Measurements from ENCODE around the gene RINL. TPM values are rescaled to one million over a fixed set of nuclear protein-coding genes. Genes with fewer than 3 reads are reported as not detected.

Gene RINL
- total RNA-seq, 2 experiments from 2014 or later = 79.9 to 82.2 TPM

DNA sequence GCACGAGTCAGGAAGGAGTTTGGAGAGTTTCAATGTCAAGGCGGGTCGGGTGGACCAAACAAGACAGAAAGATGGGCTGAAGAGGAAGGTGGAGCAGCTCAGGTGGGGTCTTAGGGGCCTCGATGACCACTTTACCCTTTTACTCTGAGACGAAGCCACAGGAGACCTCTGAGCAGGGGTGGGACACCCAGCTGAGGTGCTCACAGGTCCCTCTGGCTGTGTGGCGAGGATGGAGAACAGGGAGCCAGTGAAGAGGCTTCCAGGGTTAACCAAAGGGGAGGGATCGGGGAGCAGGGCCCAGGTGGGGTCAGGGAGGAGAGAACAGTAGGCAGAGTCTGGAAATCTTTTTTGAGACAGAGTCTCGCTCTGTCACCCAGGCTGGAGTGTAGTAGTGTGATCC is 35.9 kb upstream of the RINL start:
- ChIA-PET CTCF (interaction anchor here (1.4 to 1.8 kb wide), 3 partner anchors 16 to 511 kb away, joined by 4 to 11 read pairs (median 5); partner anchors contain the start of genes FAM98C, MRPS12 and SARS2), POLR2A (interaction anchor here (1.1 kb wide), 1 partner anchor 540 kb away, joined by 3 read pairs; the partner anchor contains the start of gene PSMD8)
- H3K4me3 Mint-ChIP-seq = no peak overlapping the region
- H3K4me1 Mint-ChIP-seq = peaks cover 7% of the 10 kb centered on the region
- H3K27me3 Mint-ChIP-seq = no peaks in the 10 kb centered on the region
- no peak overlapping the region for H3K27ac Mint-ChIP-seq
- DNase-seq = no peak
- no peaks in the 10 kb centered on the region for H3K9me3 Mint-ChIP-seq
- H3K36me3 Mint-ChIP-seq (ENCODE audit: low read depth) = peaks cover 10% of the 10 kb centered on the region

DNA sequence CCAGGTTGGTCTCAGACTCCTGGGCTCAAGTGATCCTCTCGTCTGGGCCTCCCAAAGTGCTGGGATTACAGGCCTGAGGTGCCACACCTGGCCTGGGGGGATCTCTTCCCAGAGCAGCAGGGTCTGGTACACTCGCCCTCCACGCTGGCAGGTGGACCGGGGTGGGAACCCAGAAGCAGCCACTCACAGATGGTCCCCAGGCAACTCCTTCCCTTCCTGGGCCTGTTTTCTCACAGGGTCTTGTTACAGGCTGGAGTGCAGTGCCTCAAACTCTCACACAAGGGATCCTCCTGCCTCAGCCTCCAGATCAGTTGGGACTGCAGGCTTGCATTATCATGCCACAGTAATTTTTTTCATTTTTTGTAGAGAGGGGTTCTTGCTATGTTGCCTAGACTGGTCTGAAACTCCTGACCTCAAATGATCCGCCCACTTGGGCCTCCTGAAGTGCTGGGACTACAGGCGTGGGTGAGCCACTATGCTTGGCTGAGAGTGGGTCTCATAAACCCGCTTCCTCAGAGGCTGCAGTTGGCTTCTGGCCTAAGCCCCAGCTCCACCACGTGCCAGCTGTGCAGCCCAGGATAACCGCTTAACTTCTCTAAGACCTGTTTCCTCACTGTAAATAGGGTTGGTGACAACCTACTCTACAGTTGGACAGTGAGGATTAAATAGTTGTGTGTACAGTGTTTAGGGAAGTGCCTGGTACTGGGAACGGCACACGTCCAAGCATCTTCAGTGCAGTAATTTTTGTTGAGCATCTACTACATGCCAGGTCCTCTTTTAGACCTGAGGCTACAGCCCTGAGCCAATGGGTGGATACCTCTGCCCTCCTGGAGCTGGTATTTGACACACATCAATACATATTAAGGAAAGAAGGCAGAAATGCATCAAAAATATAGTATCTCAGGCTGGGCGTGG is 34.8 kb upstream of the RINL start:
- DNase-seq = no peak
- Mint-ChIP-seq H3K4me3 (no peak overlapping the region), H3K36me3 (ENCODE audit: low read depth) (peaks cover 18% of the 10 kb centered on the region), H3K4me1 (peaks cover 7% of the 10 kb centered on the region), H3K9me3 (no peaks in the 10 kb centered on the region), H3K27ac (no peak overlapping the region), H3K27me3 (no peaks in the 10 kb centered on the region)
- ChIA-PET POLR2A (interaction anchor here (0.6 to 0.9 kb wide), 2 partner anchors 12 to 71 kb away, joined by 3 to 4 read pairs; no protein-coding TSS in a partner anchor), CTCF (interaction anchor here (0.5 to 1.8 kb wide), 3 partner anchors 17 to 330 kb away, joined by 4 to 11 read pairs (median 5); partner anchors contain the start of genes MRPS12 and SARS2)

DNA sequence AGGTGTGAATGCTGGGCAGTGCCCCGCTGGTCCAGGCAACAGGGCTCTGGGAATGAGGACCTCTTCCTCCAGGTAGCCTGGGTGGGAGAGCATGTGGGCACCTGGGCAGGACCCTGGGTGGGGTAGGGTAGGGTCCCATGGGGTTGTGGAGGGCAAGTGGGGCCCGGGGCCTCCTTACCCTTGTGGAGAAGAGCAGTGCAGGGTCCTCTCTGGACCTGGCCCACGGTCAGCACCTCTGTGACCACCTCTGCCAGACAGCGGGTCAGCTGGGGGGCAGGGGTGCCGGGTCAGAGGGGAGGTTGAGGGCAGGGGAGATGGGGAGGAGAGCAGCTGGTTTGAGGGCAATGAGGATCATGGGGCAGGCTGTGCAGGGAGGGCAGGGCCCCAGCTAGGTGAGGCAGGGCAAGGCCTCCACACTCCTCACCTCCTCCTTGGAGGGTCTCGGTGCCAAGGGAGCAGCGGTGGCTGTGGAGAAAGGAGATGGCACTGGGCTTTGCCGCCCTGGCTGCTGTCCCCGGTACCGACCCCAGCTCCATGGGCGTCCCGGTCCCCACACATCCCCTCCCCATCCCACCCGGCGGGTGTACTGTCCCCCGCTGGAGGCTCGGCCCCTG is 33.4 kb upstream of the RINL start:
- CTCF ChIA-PET = interaction anchor here (0.9 kb wide), 1 partner anchor 9 kb away, joined by 3 read pairs; no protein-coding TSS in a partner anchor
- POLR2A ChIA-PET = no interaction called here

GRCh38 chr19:38910488-38910887 is 32.4 kb upstream of the RINL start:
- no peak for DNase-seq
- CTCF ChIA-PET = no interaction called here
- Mint-ChIP-seq H3K4me3 (no peak overlapping the region), H3K27me3 (no peaks in the 10 kb centered on the region), H3K36me3 (ENCODE audit: low read depth) (peaks cover 38% of the 10 kb centered on the region), H3K4me1 (peaks cover 7% of the 10 kb centered on the region), H3K9me3 (no peaks in the 10 kb centered on the region), H3K27ac (no peak overlapping the region)
- POLR2A ChIA-PET = no interaction called here

More for the DNA sequence above, 33.4 kb upstream of the RINL start:
- H3K36me3 Mint-ChIP-seq (ENCODE audit: low read depth) = peaks cover 32% of the 10 kb centered on the region
- H3K4me1 Mint-ChIP-seq = peaks cover 7% of the 10 kb centered on the region
- no peaks in the 10 kb centered on the region for H3K27me3 Mint-ChIP-seq
- no peak for DNase-seq
- no peak overlapping the region for H3K4me3 Mint-ChIP-seq
- H3K9me3 Mint-ChIP-seq = no peaks in the 10 kb centered on the region
- H3K27ac Mint-ChIP-seq = no peak overlapping the region

- H3K4me3 Mint-ChIP-seq = no peak overlapping the region
- POLR2A ChIA-PET = no interaction called here
- CTCF ChIA-PET = interaction anchor here (1.1 kb wide), 1 partner anchor 21 kb away, joined by 3 read pairs; no protein-coding TSS in a partner anchor
Measured at GRCh38 chr19:38908911-38909310, 30.8 kb upstream of the RINL start.

DNA sequence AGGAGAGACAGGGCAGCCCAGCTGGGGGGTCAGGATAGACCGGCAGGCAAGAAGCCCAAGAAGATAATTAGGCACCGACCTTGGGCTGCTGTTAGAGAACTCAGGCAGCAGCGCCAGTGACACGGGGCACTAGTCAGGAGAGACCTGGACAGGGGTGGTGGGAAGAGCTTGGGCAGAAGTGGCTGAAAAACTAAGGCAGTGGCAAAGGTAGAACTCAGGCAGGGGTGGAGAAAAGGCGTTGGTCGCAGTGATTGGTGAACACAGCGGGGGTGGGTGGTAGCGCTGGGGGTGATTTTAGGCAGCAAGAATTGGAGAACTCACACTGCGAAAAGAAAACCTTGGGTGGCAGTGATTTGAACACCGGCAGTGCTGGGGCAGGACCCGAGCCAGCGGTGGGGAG is 29.6 kb upstream of the RINL start:
- Mint-ChIP-seq H3K27me3 (no peaks in the 10 kb centered on the region), H3K27ac (no peak overlapping the region), H3K36me3 (ENCODE audit: low read depth) (peaks cover 53% of the 10 kb centered on the region), H3K4me1 (peaks cover 9% of the 10 kb centered on the region), H3K4me3 (no peak overlapping the region), H3K9me3 (no peaks in the 10 kb centered on the region)
- ChIA-PET CTCF (interaction anchor here (1.1 kb wide), 1 partner anchor 20 kb away, joined by 3 read pairs; no protein-coding TSS in a partner anchor), POLR2A (no interaction called here)
- no peak for DNase-seq

More at GRCh38 chr19:38908911-38909310, 30.8 kb upstream of the RINL start:
- H3K4me1 Mint-ChIP-seq = peaks cover 12% of the 10 kb centered on the region
- no peaks in the 10 kb centered on the region for H3K27me3 Mint-ChIP-seq
- no peak overlapping the region for H3K27ac Mint-ChIP-seq
- no peaks in the 10 kb centered on the region for H3K9me3 Mint-ChIP-seq
- no peak for DNase-seq
- H3K36me3 Mint-ChIP-seq (ENCODE audit: low read depth) = peaks cover 50% of the 10 kb centered on the region

- H3K27me3 Mint-ChIP-seq = no peaks in the 10 kb centered on the region
- POLR2A ChIA-PET = no interaction called here
- no peak for DNase-seq
- peaks cover 53% of the 10 kb centered on the region for H3K36me3 Mint-ChIP-seq (ENCODE audit: low read depth)
- CTCF ChIA-PET = interaction anchor here (2.4 kb wide), 1 partner anchor 23 kb away, joined by 8 read pairs; the partner anchor contains the start of genes MRPS12 and SARS2
- no peak overlapping the region for H3K4me3 Mint-ChIP-seq
- no peaks in the 10 kb centered on the region for H3K9me3 Mint-ChIP-seq
- H3K4me1 Mint-ChIP-seq = peaks cover 9% of the 10 kb centered on the region
- no peak overlapping the region for H3K27ac Mint-ChIP-seq
Measured at GRCh38 chr19:38907227-38907626, 29.2 kb upstream of the RINL start.

DNA sequence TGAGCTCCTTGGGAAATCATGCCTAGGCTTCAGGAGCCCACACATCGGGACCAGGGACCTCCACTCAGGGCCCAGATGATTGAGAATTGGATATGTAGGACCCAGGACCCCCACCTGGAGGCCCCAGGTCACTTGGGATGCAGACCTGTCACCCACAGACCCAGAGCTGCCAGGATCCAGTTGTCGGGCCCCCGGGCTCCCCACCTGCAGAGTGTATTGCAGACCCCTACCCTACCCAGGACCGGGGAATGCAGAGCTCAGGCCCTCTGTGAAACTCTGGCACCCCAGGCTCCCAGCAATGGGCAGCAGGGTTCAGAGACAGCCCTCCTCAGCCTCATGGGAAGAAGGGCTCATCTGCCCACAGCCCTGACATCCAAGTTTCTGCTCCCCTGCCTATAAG is 27.5 kb upstream of the RINL start:
- CTCF ChIA-PET = interaction anchor here (2.4 kb wide), 1 partner anchor 24 kb away, joined by 8 read pairs; the partner anchor contains the start of genes MRPS12 and SARS2
- Mint-ChIP-seq H3K4me3 (no peak overlapping the region), H3K9me3 (peaks cover 2% of the 10 kb centered on the region), H3K36me3 (ENCODE audit: low read depth) (peaks cover 58% of the 10 kb centered on the region), H3K27ac (no peak overlapping the region), H3K27me3 (no peaks in the 10 kb centered on the region), H3K4me1 (peaks cover 22% of the 10 kb centered on the region)
- POLR2A ChIA-PET = no interaction called here
- no peak for DNase-seq

GRCh38 chr19:38904581-38905539 is 26.8 kb upstream of the RINL start:
- H3K4me3 Mint-ChIP-seq = no peak overlapping the region
- H3K27me3 Mint-ChIP-seq = no peaks in the 10 kb centered on the region
- POLR2A ChIA-PET = no interaction called here
- H3K9me3 Mint-ChIP-seq = peaks cover 2% of the 10 kb centered on the region
- H3K36me3 Mint-ChIP-seq (ENCODE audit: low read depth) = peaks cover 62% of the 10 kb centered on the region
- CTCF ChIA-PET = interaction anchor here (2.4 kb wide), 1 partner anchor 25 kb away, joined by 8 read pairs; the partner anchor contains the start of genes MRPS12 and SARS2
- H3K27ac Mint-ChIP-seq = no peak overlapping the region
- no peak for DNase-seq
- peaks cover 27% of the 10 kb centered on the region for H3K4me1 Mint-ChIP-seq

- H3K4me3 Mint-ChIP-seq = peak overlapping the region; percentile 26
- H3K36me3 Mint-ChIP-seq (ENCODE audit: low read depth) = peaks cover 42% of the 10 kb centered on the region
- H3K27ac Mint-ChIP-seq = no peak overlapping the region
- peaks cover 49% of the 10 kb centered on the region for H3K4me1 Mint-ChIP-seq
- H3K27me3 Mint-ChIP-seq = no peaks in the 10 kb centered on the region
- no peak for DNase-seq
- CTCF ChIA-PET = interaction anchor here (0.8 to 3.5 kb wide), 4 partner anchors 15 to 286 kb away, joined by 3 to 62 read pairs (median 9); partner anchors contain the start of genes MRPS12 and SARS2
- peaks cover 2% of the 10 kb centered on the region for H3K9me3 Mint-ChIP-seq
- POLR2A ChIA-PET = interaction anchor here (1.9 kb wide), 1 partner anchor 70 kb away, joined by 8 read pairs; the partner anchor contains the start of gene ECH1
Measured at GRCh38 chr19:38901683-38902082, 23.6 kb upstream of the RINL start.

DNA sequence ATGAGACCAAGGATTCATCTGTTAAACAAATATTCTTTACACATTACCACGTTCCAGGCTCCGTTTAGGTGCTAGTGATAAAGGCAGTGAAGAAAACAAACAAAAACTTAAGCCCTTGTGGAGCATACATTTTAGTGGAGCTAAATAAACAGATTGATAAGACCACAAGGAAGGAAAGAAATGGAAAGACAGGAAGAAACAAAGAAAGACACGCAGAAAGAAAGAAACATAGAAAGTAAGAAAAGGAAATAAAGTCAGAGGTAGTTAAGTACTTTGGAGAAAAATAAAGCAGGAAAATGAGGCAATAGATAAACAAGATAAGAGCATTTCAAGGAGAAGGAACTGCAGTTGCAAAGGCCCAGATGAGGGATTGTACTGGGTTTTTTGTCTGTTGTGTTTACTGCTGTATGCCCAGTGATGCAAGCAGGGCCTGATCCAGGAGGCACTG is 22.7 kb upstream of the RINL start:
- Mint-ChIP-seq H3K27me3 (no peaks in the 10 kb centered on the region), H3K27ac (peak overlapping the region; percentile 73), H3K36me3 (ENCODE audit: low read depth) (peaks cover 36% of the 10 kb centered on the region), H3K9me3 (peaks cover 2% of the 10 kb centered on the region), H3K4me3 (peak overlapping the region; percentile 98), H3K4me1 (peaks cover 49% of the 10 kb centered on the region)
- ChIA-PET POLR2A (interaction anchor here (0.6 to 2.0 kb wide), 15 partner anchors 11 to 526 kb away, joined by 3 to 22 read pairs (median 5); partner anchors contain the start of genes CCER2, ECH1, MRPS12 and PSMD8), CTCF (interaction anchor here (0.6 to 3.5 kb wide), 6 partner anchors 14 to 498 kb away, joined by 3 to 62 read pairs (median 6); partner anchors contain the start of genes ECH1, FAM98C, MRPS12 and SARS2)
- DNase-seq = no peak

All from activated CD4-positive, alpha-beta memory T cell treated with anti-CD3 and anti-CD28 coated beads, Interleukin-2, amount 10 ng/mL, durations not matched to agents 7 days and 5 days (primary cell).